Uterus (tissue), 2 donors: ENCODE data around the gene SPATA22.
"Not testable (repeated sequence)": the region's sequence is repeated elsewhere in the genome, so short reads cannot be mapped to it uniquely, and the experiment has no call there.

Source experiments
- CTCF ChIP-seq, 4 experiments: fragments of 200-600 bp in 2 of 4; fragments of 450-650 bp in 2 of 4; sonication (generic) in 2 of 4; IDR thresholded peaks; one replicate each; pipeline ENCODE4 v1.5.1; 2016 to 2019; ENCODE audit warnings: antibody characterized with exemption in 4 of 4, mild to moderate bottlenecking in 2 of 4, moderate library complexity in 1 of 4
- POLR2A ChIP-seq, 2 donors: fragments of 450-650 bp; IDR thresholded peaks; one replicate each; pipeline ENCODE4 v1.6.1; 2016; ENCODE audit warnings: antibody characterized with exemption in 2 of 2, mild to moderate bottlenecking in 1 of 2, moderate library complexity in 1 of 2

- TF ChIP-seq CTCF, POLR2A (IDR thresholded peaks at IDR 0.05): not testable (repeated sequence)
Observed at GRCh38 chr17:3433215-3433614, 38.4 kb downstream of the SPATA22 start.
